Measurements from ENCODE around the gene PPP6R3.

PPP6R3 gene, protein sequence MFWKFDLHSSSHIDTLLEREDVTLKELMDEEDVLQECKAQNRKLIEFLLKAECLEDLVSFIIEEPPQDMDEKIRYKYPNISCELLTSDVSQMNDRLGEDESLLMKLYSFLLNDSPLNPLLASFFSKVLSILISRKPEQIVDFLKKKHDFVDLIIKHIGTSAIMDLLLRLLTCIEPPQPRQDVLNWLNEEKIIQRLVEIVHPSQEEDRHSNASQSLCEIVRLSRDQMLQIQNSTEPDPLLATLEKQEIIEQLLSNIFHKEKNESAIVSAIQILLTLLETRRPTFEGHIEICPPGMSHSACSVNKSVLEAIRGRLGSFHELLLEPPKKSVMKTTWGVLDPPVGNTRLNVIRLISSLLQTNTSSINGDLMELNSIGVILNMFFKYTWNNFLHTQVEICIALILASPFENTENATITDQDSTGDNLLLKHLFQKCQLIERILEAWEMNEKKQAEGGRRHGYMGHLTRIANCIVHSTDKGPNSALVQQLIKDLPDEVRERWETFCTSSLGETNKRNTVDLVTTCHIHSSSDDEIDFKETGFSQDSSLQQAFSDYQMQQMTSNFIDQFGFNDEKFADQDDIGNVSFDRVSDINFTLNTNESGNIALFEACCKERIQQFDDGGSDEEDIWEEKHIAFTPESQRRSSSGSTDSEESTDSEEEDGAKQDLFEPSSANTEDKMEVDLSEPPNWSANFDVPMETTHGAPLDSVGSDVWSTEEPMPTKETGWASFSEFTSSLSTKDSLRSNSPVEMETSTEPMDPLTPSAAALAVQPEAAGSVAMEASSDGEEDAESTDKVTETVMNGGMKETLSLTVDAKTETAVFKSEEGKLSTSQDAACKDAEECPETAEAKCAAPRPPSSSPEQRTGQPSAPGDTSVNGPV

DNA sequence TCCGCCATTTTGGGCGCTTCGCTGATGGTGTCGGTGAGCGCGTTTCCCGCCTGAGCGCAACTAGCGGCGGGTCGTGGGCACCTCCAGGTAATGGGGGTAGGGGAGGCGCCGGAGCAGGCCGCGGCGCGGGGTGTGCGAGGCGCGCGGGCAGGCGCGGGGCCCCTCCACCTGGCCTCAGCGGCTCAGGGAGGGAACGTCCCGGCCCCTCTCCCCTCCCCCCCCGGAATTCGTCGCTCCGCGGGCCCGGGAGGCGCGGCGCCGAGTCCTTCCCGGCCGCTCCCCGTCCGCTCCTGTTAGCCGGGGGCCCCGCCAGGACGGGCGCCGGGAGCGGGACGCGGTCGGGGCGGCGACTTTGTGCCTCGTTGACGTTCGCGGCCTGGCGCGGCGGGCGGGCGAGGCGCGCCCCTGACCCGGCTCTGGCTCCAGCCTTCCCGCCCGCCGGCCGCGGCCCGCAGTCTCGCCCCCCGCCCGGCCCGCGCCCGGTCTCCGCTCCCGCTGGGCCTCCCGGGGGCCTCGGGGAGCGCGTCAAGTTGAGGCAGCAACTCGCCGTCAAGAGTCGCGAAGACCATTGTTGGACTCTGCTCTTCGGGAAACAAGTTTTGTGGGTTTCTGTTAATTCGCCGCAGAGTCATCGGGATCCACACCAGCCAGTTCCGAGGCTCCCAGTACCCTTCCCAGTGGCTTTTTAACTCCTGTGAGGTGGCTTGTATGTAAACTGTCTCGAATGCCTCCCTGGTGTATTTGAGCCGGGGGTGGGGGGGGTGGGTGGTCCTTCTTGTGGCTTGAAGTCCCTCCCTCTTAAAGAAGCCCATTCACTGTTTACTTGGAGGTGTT, at the start of gene PPP6R3:
Gene PPP6R3 (plus strand): TSS at position 12 of the 834 bp plus-strand sequence. CDS start 76,913 bp downstream, outside the sequence.
- DNase-seq (ENCODE audit: extremely low read depth in 1 of 2, low read depth in 1 of 2) = no peak

DNA sequence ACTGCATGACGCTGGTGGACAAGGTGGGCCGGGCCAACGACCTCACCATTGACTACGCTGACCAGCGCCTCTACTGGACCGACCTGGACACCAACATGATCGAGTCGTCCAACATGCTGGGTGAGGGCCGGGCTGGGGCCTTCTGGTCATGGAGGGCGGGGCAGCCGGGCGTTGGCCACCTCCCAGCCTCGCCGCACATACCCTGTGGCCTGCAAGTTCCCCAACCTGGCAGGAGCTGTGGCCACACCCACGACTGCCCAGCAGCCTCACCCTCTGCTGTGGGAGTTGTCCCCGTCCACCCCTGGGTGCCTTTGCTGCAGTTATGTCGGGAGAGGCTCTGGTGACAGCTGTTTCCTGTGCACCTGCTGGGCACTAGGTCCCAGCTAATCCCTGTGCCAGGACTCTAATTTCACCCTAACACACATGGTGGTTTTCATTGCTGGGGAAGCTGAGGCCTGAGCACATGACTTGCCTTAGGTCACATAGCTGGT, 49.0 kb upstream of the PPP6R3 start:
- DNase-seq (ENCODE audit: extremely low read depth in 1 of 2, low read depth in 1 of 2) = no peak

DNA sequence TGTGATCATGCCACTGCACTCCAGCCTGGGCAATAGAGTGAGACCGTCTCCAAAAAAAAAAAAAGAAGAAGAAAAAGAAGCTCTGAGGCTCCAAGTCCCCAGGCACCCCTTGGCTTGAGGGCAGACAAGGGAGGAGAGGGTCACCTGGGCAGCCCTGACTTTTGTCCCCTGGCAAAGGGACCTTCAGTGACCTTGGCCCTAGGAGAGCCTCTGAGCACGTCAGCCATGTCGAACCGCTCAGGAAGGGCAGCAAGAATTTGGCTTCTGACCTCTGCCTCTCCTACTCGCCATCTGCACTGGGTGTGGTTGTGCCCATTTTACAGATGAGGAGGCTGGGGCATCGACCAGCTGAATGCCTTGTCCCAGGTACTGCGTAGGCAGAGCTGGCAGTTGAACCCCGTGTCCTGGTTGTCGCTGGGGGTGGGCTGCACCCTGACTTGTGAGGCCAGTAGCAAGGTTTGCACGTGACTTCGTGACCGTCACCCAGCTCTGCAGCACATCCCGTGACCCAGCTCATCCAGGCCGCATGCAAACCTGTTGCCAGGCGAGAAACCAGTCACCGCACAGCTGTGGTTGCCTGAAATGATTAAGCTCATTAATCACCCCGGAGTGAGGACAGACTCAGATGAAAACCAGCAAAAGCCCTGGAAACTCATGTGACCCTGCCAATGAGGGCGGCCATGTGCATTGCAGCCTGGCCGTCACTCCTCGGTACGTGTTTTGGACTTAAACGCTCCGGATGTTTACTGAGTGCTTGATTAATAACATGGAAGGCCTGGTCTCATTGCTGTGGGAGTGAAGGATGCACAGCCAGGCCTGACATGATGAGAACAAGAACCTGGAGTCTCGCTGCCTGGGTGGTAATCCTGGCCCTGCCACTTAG, 47.7 kb upstream of the PPP6R3 start:
- DNase-seq (ENCODE audit: extremely low read depth in 1 of 2, low read depth in 1 of 2) = no peak

DNA sequence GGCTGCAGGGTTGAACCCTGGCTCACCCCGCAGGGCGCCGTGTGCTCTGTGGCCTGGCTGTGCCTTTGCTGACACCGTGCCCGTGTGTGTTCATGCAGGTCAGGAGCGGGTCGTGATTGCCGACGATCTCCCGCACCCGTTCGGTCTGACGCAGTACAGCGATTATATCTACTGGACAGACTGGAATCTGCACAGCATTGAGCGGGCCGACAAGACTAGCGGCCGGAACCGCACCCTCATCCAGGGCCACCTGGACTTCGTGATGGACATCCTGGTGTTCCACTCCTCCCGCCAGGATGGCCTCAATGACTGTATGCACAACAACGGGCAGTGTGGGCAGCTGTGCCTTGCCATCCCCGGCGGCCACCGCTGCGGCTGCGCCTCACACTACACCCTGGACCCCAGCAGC, 47.0 kb upstream of the PPP6R3 start:
- DNase-seq (ENCODE audit: extremely low read depth in 1 of 2, low read depth in 1 of 2) = no peak

DNA sequence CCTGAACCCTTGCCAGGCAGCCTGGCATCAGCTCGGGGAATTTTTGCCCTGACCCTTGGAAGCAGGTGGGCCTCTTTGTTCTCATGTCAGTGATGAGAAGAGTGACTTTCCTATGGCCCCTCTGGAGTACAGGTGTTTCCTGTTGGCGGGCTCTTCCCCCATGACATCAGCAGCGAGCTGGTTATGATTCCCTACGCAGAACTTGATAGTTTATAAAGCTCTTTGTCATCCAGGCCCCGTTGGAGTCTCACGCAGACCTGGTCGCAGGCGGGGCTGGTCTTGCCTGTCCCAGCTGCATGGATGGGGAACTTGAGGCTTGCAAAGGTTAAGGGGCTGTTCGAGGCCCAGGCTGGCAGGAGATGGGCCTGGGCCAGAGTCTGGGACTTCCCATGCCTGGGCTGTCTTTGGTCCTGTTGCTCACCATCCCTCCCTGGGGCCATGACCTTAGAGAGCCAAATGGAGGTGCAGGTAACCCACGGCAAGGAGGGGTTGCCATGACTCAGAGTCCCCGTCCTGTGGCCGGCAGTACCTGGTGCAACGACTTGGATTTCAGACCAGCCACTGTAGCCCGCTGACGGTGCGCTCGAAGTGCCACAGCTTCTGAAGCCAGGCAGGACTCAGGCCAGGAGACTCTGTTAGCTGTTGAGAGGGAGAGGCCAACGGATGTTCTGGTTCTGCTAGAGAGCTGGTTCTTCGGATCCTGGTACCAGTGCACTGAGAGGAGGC, 45.9 kb upstream of the PPP6R3 start:
- no peak for DNase-seq (ENCODE audit: extremely low read depth in 1 of 2, low read depth in 1 of 2)

DNA sequence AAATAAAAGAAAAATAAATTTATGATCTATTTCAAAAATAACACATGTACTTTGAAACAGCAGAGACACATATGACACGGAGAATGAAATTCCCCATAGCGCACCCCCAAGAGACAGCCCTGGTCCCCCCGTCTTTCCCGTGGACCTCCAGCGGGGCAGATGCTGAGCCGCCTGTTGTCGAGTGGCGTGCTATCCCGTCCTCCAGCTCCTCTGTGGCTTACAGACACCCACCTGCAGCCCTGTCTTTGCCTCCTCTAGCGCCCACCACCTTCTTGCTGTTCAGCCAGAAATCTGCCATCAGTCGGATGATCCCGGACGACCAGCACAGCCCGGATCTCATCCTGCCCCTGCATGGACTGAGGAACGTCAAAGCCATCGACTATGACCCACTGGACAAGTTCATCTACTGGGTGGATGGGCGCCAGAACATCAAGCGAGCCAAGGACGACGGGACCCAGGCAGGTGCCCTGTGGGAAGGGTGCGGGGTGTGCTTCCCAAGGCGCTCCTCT, 44.4 kb upstream of the PPP6R3 start:
- no peak for DNase-seq (ENCODE audit: extremely low read depth in 1 of 2, low read depth in 1 of 2)

DNA sequence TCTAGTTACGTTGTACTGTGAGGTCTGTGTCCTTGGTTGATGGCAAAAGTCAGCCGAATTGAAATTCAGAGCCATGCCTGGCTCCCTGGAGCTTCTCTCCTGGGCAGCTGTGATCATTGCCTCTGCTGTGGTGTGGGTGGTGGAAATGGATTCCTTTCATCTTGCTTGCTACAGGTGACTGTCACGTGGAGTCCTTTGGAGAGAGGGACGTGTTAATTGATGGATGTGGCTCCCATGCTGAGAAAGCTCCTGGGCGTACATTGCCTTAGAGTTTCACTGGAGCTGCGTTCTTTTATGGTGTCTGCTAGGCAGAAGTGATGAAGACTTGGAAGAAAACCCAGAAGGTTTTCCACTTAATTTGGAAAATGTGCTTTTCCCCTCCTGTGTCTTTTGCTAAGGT, 41.9 kb upstream of the PPP6R3 start:
- no peak for DNase-seq (ENCODE audit: extremely low read depth in 1 of 2, low read depth in 1 of 2)

DNA sequence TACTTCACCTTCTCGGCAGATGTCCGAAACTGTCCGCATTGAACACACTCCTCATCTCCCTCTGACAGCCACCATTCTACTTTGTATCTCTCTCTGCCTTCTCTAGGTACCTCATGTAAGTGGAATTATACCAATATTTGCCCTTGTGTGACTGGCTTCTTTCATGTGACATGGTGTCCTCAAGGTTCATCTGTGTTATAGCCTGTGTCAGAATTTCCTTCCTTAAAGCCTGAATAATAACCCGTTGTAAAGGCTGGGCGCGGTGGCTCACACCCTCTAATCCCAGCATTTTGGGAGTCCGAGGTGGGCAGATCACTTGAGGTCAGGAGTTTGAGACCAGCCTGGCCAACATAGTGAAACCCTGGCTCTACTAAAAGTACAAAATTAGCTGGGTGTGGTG, 40.4 kb upstream of the PPP6R3 start:
- DNase-seq (ENCODE audit: extremely low read depth in 1 of 2, low read depth in 1 of 2) = no peak

DNA sequence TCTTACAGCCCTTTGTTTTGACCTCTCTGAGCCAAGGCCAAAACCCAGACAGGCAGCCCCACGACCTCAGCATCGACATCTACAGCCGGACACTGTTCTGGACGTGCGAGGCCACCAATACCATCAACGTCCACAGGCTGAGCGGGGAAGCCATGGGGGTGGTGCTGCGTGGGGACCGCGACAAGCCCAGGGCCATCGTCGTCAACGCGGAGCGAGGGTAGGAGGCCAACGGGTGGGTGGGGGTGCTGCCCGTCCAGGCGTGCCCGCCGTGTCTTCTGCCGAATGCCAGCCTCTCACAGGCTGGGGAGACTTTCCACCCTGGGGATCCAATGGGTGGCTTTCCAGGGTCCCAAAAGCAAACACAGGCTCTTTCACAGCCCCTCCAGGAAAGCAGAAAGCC, 37.1 kb upstream of the PPP6R3 start:
- no peak for DNase-seq (ENCODE audit: extremely low read depth in 1 of 2, low read depth in 1 of 2)

DNA sequence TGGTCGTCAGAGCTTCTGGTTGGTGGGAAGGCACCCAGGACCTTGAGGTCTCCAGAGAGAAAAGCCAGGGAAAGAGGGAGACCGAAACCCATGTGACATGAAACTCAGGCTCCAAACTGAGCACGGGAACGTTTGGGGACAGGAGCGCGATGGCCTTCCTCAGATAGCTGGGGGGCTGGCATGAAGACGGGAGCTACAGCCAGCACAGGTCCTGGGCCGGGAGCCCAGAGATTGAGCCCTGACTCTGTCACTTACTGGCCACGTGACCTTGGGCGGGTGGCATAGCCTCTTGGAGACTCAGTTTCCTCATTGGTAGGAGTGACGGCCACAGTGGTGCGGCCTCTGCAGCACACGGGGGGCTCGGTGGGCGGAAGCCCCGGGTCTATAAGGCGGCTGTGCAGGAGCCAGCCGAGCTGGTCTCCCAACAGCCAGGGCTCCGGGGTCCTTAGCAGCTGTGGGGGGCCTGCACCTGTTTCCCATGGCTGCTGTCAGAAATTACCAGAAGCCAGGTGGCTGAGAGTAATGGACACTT, 36.4 kb upstream of the PPP6R3 start:
- DNase-seq (ENCODE audit: extremely low read depth in 1 of 2, low read depth in 1 of 2) = no peak

DNA sequence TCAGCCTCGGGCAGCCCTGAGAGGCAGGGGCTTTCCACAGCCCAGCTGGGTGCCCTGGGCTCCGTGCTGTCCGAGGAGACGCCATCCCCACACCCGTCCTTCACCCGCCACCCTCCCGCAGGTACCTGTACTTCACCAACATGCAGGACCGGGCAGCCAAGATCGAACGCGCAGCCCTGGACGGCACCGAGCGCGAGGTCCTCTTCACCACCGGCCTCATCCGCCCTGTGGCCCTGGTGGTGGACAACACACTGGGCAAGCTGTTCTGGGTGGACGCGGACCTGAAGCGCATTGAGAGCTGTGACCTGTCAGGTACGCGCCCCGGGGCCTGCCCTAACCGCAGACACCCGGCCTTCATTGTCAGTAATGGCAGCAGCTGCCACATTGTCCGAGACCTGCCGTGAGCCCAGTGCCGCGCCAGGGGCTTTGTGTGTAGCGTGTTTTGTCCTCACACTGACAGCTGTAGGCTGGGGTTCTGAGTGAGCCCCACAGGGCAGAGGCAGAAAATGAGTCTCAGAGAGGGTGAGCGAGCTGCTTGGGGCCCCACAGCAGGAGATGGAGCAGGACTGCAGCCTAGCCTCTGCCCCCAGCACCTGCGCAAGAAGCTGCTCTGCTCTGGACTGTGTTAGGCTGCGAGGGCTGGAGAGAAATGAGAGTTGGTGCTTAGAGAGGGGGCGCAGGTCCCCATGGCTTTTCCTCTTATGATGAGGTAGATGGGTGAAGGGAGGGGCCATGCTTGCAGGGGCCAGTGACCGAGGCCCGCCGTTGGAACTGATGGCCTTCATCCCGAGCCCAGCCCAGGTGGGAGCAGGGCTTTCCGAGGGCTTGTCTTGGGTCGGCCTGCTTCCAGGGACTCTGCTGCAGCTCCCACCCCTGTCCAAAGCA, 35.3 kb upstream of the PPP6R3 start:
- no peak for DNase-seq (ENCODE audit: extremely low read depth in 1 of 2, low read depth in 1 of 2)

DNA sequence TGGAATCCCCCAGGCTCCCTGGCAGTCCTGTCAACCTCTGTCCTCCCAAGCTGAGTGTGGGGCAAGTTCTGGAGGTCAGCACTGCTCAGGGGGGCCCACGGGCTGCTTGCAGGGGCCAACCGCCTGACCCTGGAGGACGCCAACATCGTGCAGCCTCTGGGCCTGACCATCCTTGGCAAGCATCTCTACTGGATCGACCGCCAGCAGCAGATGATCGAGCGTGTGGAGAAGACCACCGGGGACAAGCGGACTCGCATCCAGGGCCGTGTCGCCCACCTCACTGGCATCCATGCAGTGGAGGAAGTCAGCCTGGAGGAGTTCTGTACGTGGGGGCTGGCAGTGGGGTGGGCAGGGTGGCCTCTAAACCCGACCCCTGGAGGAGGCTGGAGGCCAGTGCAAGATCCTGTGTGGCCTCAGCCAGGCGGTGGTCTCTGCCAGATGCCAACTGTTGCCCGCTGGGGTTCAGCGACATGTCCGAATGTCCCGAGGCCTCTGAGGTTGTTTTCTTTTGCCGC, 34.6 kb upstream of the PPP6R3 start:
- DNase-seq (ENCODE audit: extremely low read depth in 1 of 2, low read depth in 1 of 2) = no peak

DNA sequence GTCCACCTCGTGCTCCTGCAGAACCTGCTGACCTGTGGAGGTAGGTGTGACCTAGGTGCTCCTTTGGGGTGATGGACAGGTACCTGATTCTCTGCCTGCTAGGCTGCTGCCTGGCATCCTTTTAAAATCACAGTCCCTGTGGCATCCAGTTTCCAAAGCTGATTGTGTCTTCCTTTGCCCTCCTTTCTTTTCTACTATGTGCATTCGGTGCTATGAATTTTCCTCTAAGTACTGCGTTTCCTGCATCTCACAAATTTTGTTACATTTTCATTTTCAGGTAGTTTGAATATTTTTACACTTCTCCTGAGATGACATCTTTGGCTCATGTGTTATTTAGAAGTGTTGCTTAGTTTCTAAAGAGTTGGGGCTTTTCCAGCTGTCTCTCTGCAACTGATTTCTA, 30.9 kb upstream of the PPP6R3 start:
- DNase-seq (ENCODE audit: extremely low read depth in 1 of 2, low read depth in 1 of 2) = no peak

DNA sequence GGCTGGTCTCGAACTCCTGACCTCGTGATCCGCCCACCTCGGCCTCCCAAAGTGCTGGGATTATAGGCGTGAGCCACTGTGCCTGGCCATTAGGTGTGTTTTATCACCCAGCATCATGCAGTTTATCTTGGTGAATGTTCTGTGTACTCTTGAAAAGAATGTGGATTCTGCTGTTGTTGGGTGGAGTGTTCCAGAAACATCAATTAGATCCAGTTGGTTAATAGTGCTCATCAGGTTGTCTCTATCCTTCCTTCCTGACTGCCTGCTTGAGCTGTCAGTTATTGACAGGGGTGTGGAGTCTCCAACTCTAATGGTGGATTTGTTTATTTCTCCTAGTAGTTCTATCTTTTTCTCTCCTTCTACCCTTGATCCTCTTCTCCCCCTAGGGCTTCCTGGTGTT, 30.2 kb upstream of the PPP6R3 start:
- no peak for DNase-seq (ENCODE audit: extremely low read depth in 1 of 2, low read depth in 1 of 2)

DNA sequence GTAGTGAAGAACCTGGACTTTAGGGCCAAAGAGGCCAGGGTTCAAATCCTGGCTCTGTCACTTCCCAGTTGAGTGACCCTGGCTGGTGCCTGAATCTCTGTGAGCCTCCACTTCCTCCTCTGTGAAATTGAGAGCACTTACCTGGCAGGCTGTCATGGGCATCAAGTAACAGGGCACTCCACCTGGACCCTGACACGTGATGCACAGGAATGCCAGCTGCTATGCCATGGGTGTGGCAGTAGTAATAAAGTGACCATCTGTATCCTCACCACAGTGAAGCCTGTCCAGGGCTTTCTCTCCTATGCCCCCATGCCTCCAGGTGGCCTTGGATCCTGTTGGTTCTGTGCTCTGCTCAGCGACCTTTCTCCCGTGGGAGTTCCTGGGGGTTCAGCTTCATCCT, 29.8 kb upstream of the PPP6R3 start:
- DNase-seq (ENCODE audit: extremely low read depth in 1 of 2, low read depth in 1 of 2) = no peak

DNA sequence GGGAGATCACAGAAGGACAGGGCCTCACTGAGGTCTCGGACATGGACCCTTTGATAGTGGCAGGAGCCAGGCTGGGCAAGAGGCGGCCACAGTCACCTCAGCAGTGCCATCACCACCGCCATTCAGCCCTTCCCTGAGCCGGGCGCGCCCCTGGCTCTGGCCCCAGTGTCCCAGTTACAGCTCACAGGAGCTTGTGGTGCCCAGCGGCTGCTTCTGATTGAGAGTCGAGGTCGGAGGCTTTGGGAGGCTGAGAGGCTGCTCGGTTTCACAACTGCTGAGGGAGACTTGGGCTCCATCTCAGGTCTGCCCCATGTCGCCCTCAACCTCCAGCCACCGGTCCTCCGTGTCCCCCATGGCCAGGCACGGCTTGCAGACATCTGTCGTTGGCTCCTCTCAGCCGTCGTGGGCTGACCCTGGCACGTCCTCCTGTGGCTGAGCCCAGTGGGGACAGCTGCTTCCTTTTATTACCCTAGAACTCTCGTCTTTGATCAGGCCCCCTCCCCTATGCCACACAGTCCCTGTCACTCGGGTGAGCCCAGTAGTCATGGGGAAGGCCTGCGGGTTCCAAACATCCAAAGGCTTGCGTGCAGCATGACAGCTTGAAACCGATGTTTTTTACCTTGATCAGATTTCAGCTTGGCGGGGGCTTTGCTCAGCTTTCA, 28.4 kb upstream of the PPP6R3 start:
- no peak for DNase-seq (ENCODE audit: extremely low read depth in 1 of 2, low read depth in 1 of 2)

DNA sequence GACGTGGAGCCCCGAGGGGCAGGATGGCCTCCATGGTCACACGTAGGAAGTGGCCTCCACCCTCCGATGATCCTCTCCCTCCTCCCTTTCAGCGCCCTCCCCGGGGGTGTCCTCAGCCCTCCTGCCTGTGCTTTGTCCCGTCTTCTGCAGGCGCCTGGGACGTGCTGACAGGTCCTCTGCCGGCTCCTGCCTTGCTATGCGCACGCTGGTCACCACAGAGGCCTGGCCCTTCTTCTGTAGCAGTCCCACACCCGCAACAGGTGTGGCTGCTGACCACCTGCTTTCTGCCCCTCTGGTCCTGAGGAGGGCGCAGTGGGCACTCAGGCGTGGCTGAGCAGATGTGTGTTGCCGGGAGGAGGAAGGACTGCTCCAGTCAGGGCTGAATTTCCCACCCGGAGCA, 27.7 kb upstream of the PPP6R3 start:
- DNase-seq (ENCODE audit: extremely low read depth in 1 of 2, low read depth in 1 of 2) = no peak

All from activated CD8-positive, alpha-beta memory T cell treated with anti-CD3 and anti-CD28 coated beads for 1 hour (primary cell).